Activated T-cell treated with anti-CD3 and anti-CD28 coated beads for 24 hours (primary cell): ENCODE results near the gene ASIC4.

Source experiments
- DNase-seq: peaks from one replicate; pipeline ENCODE4 v3.0.0-alpha.2; 2020; ENCODE audit warnings: low read depth

The ASIC4 gene

GRCh38 chr2:219553463-219553963, 39.2 kb downstream of the ASIC4 start:
- DNase-seq = no peak

- no peak for DNase-seq
Observed at GRCh38 chr2:219554350-219554749, 40.1 kb downstream of the ASIC4 start.

- DNase-seq = no peak
Observed at GRCh38 chr2:219555956-219556355, 41.7 kb downstream of the ASIC4 start.

GRCh38 chr2:219556413-219556812, 42.1 kb downstream of the ASIC4 start:
- no peak for DNase-seq

- DNase-seq = no peak
Observed at GRCh38 chr2:219557320-219557719, 43.0 kb downstream of the ASIC4 start.

GRCh38 chr2:219557791-219558785, 43.8 kb downstream of the ASIC4 start:
- DNase-seq = no peak

GRCh38 chr2:219559156-219559915, 45.1 kb downstream of the ASIC4 start:
- DNase-seq = no peak

GRCh38 chr2:219560037-219560892, 46.0 kb downstream of the ASIC4 start:
- DNase-seq = no peak

- no peak for DNase-seq
Observed at GRCh38 chr2:219560893-219561178, 46.6 kb downstream of the ASIC4 start.

GRCh38 chr2:219561179-219562048, 47.1 kb downstream of the ASIC4 start:
- no peak for DNase-seq

GRCh38 chr2:219562049-219563020, 48.1 kb downstream of the ASIC4 start:
- DNase-seq = no peak

GRCh38 chr2:219563271-219563928, 49.1 kb downstream of the ASIC4 start:
- no peak for DNase-seq

- no peak for DNase-seq
Observed at GRCh38 chr2:219565130-219566080, 51.1 kb downstream of the ASIC4 start.

- DNase-seq = no peak
Observed at GRCh38 chr2:219566640-219567039, 52.4 kb downstream of the ASIC4 start.

GRCh38 chr2:219567131-219567530, 52.8 kb downstream of the ASIC4 start:
- DNase-seq = no peak

- no peak for DNase-seq
Observed at GRCh38 chr2:219567791-219568361, 53.6 kb downstream of the ASIC4 start.

GRCh38 chr2:219569041-219569440, 54.8 kb downstream of the ASIC4 start:
- DNase-seq = no peak

GRCh38 chr2:219569635-219570034, 55.4 kb downstream of the ASIC4 start:
- DNase-seq = no peak
